A673 (cell line): ENCODE data around the gene ZNF777. TPM values are rescaled to one million over a fixed set of nuclear protein-coding genes. Genes with fewer than 3 reads are reported as not detected.
"Not testable (repeated sequence)": the region's sequence is repeated elsewhere in the genome, so short reads cannot be mapped to it uniquely, and the experiment has no call there.

Source experiments
- BruUV-seq: library from RNA; stranded (reverse); fragments of 400-500 nt; replicated peaks from 2 replicates; lab custom pipeline; 2021; lab: Mats Ljungman, UMichigan
- CTCF ChIA-PET: fragments of 300-600 bp; sonication (Branson Sonifier 250); formaldehyde crosslinking; loops from one replicate; lab custom pipeline; 2022; ENCODE audit warnings: antibody characterized with exemption; lab: Charles Lee
- POLR2A ChIA-PET: fragments of 300-600 bp; sonication (Branson Sonifier 250); formaldehyde crosslinking; loops from one replicate; lab custom pipeline; 2022; ENCODE audit warnings: antibody characterized with exemption; ENCODE audit not compliant: low non-redundant PET; lab: Charles Lee
- DNase-seq: peaks from one replicate; pipeline ENCODE4 v3.0.0-alpha.2; 2015; ENCODE audit warnings: low spot score
- H3K27ac ChIP-seq: fragments of 200-600 bp; sonication (generic); 2 replicates; pipeline ENCODE4 v1.5.1; 2016; ENCODE audit warnings: mixed run types, low read depth, mild to moderate bottlenecking, mixed read lengths, antibody characterized with exemption, low read length; ENCODE audit not compliant: poor library complexity, severe bottlenecking
- H3K27me3 ChIP-seq: fragments of 200-600 bp; sonication (generic); replicated peaks from 2 replicates; pipeline ENCODE4 v1.6.1; 2017; ENCODE audit warnings: mixed run types, low read depth, mild to moderate bottlenecking, mixed read lengths, antibody characterized with exemption, low read length; ENCODE audit not compliant: insufficient read depth, poor library complexity
- H3K36me3 ChIP-seq: fragments of 200-600 bp; sonication (generic); 2 replicates; pipeline ENCODE4 v1.6.1; 2016; ENCODE audit warnings: mixed run types, mild to moderate bottlenecking, mixed read lengths, antibody characterized with exemption, low read length; ENCODE audit not compliant: insufficient read depth, poor library complexity, severe bottlenecking
- H3K4me1 ChIP-seq: fragments of 200-600 bp; sonication (generic); 2 replicates; pipeline ENCODE4 v1.6.1; 2017; ENCODE audit warnings: mixed run types, mild to moderate bottlenecking, mixed read lengths, antibody characterized with exemption, low read length; ENCODE audit not compliant: insufficient read depth, poor library complexity, severe bottlenecking
- H3K4me3 ChIP-seq: fragments of 200-600 bp; sonication (generic); 2 replicates; pipeline ENCODE4 v1.5.1; 2016; ENCODE audit warnings: low read depth, mixed run types, mild to moderate bottlenecking, mixed read lengths, low read length; ENCODE audit not compliant: poor library complexity, severe bottlenecking
- H3K9me3 ChIP-seq: fragments of 200-600 bp; sonication (generic); 2 replicates; pipeline ENCODE4 v1.6.1; 2016; ENCODE audit warnings: mixed run types, low read depth, mild to moderate bottlenecking, mixed read lengths, antibody characterized with exemption, low read length; ENCODE audit not compliant: poor library complexity, severe bottlenecking
- EZH2 ChIP-seq: fragments of 200-600 bp; sonication (generic); IDR thresholded peaks from 2 replicates; pipeline ENCODE4 v1.6.1; 2017; ENCODE audit warnings: borderline replicate concordance, low read depth, mild to moderate bottlenecking, mixed read lengths, antibody characterized with exemption, low read length; ENCODE audit not compliant: poor library complexity, severe bottlenecking
- intact Hi-C: fragments of 100-400 bp; cut with micrococcal nuclease; formaldehyde crosslinking; loops from one replicate; pipeline ENCODE4 v1.10.0; 2022; ENCODE audit not compliant: unreplicated experiment
- total RNA-seq: library from RNA; stranded (reverse); gene quantifications from 2 replicates; pipeline ENCODE4 v1.2.3, GENCODE V29; 2021
- TF ChIP-seq, protein P1 (sequence below): fragments of 300-800, 200-600 bp; sonication (generic); conservative IDR thresholded peaks from 2 replicates; pipeline ENCODE4 v1.5.1; 2017; ENCODE audit warnings: low read depth, mild to moderate bottlenecking, antibody characterized with exemption, low read length, moderate library complexity, mixed read lengths

The ZNF777 gene
- total RNA-seq, 1 experiment from 2014 or later: 19.3 TPM

DNA sequence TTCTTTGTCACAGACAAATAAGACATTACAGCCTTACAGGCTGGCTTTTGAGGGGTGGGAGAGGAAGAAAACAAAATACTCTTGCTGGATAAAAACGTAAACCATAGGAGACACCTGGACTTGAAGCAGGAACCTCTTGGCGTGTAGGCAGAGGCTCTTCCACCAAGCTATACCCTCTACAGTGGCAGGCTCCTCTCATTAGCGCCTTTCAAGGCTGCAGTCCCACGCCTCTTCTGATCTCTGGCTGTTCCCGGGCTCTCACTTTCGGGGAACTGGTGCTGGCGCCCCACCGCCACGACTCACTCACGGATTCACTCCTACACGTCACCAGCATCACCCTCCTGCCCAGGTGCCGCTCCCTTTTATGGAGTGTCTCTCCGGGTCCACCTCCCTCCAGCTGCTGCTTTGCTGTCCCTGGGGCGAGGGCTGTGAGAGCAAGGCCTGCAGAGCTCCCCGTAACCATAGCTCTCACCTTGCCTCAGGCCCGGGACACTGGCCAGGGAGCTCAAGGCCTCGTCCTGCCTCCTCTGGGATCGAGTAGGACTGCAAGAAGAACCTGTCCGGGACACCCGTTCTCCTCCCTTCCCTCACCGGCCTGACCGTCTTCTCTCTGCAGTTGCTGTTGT lies 62.6 kb downstream of the ZNF777 start:
- no peak for TF ChIP-seq EZH2
- TF ChIP-seq, protein P1, sequence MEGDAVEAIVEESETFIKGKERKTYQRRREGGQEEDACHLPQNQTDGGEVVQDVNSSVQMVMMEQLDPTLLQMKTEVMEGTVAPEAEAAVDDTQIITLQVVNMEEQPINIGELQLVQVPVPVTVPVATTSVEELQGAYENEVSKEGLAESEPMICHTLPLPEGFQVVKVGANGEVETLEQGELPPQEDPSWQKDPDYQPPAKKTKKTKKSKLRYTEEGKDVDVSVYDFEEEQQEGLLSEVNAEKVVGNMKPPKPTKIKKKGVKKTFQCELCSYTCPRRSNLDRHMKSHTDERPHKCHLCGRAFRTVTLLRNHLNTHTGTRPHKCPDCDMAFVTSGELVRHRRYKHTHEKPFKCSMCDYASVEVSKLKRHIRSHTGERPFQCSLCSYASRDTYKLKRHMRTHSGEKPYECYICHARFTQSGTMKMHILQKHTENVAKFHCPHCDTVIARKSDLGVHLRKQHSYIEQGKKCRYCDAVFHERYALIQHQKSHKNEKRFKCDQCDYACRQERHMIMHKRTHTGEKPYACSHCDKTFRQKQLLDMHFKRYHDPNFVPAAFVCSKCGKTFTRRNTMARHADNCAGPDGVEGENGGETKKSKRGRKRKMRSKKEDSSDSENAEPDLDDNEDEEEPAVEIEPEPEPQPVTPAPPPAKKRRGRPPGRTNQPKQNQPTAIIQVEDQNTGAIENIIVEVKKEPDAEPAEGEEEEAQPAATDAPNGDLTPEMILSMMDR: no peak
- DNase-seq: no peak
- Histone ChIP-seq H3K4me1 (no peaks in the 10 kb centered on the region), H3K27ac (no peak overlapping the region), H3K9me3 (no peaks in the 10 kb centered on the region), H3K4me3 (no peak overlapping the region), H3K27me3 (no peaks in the 10 kb centered on the region), H3K36me3 (no peaks in the 10 kb centered on the region)
- no TSS peak for BruUV-seq
- ChIA-PET POLR2A (no interaction called here), CTCF (no interaction called here)
- intact Hi-C loops: no loop called here

- no peak for DNase-seq
- no peak overlapping the region for H3K27ac ChIP-seq
- no peaks in the 10 kb centered on the region for H3K9me3 ChIP-seq
- H3K36me3 ChIP-seq: no peaks in the 10 kb centered on the region
- CTCF ChIA-PET: no interaction called here
- POLR2A ChIA-PET: no interaction called here
- no peak for TF ChIP-seq EZH2
- TF ChIP-seq, protein P1: no peak
- intact Hi-C loops: no loop called here
- H3K4me1 ChIP-seq: no peaks in the 10 kb centered on the region
- no peaks in the 10 kb centered on the region for H3K27me3 ChIP-seq
- no peak overlapping the region for H3K4me3 ChIP-seq
- no TSS peak for BruUV-seq
Observed at GRCh38 chr7:149397470-149398043, 63.3 kb downstream of the ZNF777 start.

GRCh38 chr7:149388550-149389335 lies 72.1 kb downstream of the ZNF777 start:
- DNase-seq, POLR2A ChIA-PET, H3K27ac ChIP-seq, intact Hi-C loops, H3K4me3 ChIP-seq, CTCF ChIA-PET, H3K4me1 ChIP-seq, H3K27me3 ChIP-seq, H3K36me3 ChIP-seq, H3K9me3 ChIP-seq, BruUV-seq: not testable (repeated sequence)

- H3K27ac ChIP-seq, CTCF ChIA-PET, POLR2A ChIA-PET, H3K4me3 ChIP-seq, H3K9me3 ChIP-seq, intact Hi-C loops, H3K4me1 ChIP-seq, DNase-seq, H3K27me3 ChIP-seq, H3K36me3 ChIP-seq, BruUV-seq: not testable (repeated sequence)
Observed at GRCh38 chr7:149386514-149386913, 74.3 kb downstream of the ZNF777 start.
